Right ventricle myocardium superior (tissue), 1 donor: ENCODE results near the gene AGPAT2. TPM values are rescaled to one million over a fixed set of nuclear protein-coding genes. Genes with fewer than 3 reads are reported as not detected.

Source experiments
- ATAC-seq: fragments of 200-7000 bp; cut with Tn5 transposase; one replicate; pipeline ENCODE4 v1.9.1; 2020; ENCODE audit warnings: mild to moderate bottlenecking; ENCODE audit not compliant: poor library complexity
- DNase-seq: peaks from one replicate; pipeline ENCODE4 v3.0.0-alpha.2; 2020
- intact Hi-C: fragments of 100-400 bp; cut with DNase I; formaldehyde crosslinking; loops from one replicate; pipeline ENCODE4 v1.11.2; 2022
- total RNA-seq: library from RNA; stranded (reverse); fragmentation: NEBNext Ultra II Directional; extraction: Animal tissue kit (Norgen Biotek cat#: 25700); gene quantifications from one replicate; pipeline ENCODE4 v1.2.1, GENCODE V29; 2021
- donor health status: DM: no; HTN: yes; CAD: no; lungs with severe emphysema.

Gene AGPAT2
- total RNA-seq, 1 donor from 2014 or later, result 48.6 TPM

DNA sequence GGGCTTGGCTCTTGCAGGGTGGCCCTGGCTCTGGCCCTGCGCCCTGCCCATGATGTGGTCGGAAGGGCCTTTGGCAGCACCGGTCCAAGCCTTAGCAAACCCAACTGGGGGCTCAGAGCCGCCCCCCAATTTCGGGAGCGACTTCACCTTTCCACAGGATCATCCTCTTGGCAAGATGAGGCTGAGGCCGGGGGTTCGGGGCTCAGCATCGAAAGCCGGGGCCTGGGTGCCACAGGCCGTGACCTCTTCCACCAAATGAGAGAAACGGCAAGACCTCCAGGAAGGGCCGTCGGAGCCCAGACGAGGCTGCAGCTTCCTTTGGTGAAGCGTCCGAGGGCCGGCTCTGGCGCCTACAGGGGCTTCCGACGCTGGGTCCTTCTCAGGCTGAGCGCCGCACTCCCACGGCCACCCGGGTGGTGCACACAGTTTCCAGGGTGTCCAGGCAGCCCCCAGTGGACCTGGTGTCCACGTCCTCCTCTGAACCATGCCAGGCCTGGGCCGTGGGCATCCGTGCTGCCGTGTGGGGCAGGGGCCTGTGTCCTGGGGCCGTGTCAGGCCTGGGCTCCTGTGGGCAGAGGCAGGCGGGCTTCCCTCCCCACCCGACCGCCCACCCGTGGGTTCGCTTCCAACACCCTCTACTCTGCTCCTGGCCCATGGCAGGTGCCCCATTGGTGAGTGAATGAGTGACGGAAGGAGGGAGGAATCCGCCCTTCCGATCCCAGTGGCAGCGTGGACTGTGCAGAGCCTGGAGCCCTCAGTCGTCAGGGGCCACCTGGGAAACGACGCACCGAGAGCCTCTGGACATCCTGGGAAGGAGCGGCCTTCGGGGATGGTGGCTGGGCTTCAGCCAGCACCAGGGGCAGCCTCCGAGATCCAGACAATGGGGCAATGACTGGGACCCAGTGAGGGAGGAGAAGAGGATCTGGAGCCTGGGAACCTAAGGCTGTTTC lies 5.2 kb upstream of the AGPAT2 start:
- intact Hi-C loops, result no loop called here
- DNase-seq (no peak), ATAC-seq (no peak)

- ATAC-seq (no peak), DNase-seq (no peak)
- intact Hi-C loops, result no loop called here
These were observed 4.3 kb upstream of the AGPAT2 start for GRCh38 chr9:136691316-136692184.

DNA sequence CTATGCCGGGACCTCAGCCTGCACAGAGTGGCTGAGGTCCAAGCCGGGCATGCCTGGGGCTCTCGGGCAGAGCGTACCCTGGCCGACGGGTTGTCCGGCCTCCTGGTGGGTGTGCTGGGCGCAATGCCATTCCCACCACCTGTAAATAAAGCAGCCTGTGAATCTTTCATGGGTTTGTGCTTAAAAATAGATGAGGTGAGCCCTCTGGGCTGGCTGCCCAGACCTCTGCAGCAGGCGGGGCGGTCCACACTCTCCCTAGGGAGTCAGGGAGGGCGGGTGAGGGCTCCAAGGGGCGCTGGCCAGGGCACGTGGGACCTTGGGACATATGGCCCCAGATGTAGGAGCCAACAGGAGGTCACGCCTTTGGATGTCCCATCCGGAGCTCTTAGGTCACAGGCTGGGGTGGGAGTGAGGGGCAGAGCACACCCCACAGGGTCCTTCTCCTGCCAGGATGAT lies 3.6 kb upstream of the AGPAT2 start:
- ATAC-seq, result peak; percentile 36
- intact Hi-C loops, result no loop called here
- peak; percentile 82 for DNase-seq

DNA sequence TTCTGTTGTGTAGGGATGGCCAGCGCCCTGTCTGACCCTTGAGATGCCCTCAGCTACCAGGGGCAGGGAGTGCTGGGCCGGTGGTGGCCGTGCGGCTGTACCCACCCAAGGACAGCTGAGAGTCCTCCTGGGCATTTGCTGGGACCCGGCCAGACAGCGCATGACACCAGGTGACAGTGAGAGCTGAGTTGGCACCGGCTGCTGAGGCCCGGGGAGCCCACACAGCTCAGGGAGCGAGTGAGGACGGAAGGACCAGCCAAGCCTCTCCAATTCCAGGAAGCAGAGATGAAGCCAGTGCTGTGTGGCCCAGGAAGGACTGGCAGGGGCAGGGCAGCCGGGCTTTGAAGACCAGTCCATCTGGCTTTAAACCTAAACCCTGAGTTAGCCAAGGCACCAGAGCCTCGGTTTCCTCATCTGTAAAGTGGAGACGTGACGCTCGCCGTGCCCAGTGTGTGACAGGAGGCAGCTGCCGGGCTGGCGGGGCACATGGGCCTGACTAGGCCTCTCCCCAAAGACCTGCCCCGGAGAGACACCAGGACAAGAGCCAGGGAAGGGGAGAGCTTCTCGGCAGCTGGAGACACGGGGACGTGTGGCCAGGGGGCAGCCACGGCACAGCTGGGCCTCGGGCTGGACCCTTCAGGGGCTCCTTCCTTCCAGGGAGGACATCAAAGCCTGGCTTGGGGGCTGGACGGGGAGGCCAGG lies 3.0 kb upstream of the AGPAT2 start:
- intact Hi-C loops, result no loop called here
- DNase-seq, result peak; percentile 88
- peak; percentile 50 for ATAC-seq

- DNase-seq (no peak), ATAC-seq (no peak)
- intact Hi-C loops, result loop anchor here (5.0 kb wide), 1 partner anchor 38 kb away; no protein-coding TSS in a partner anchor
These were observed 1.8 kb upstream of the AGPAT2 start for GRCh38 chr9:136689108-136689460.

- ATAC-seq (no peak), DNase-seq (no peak)
- intact Hi-C loops, result loop anchor here (5.0 kb wide), 1 partner anchor 39 kb away; no protein-coding TSS in a partner anchor
These were observed 1.2 kb upstream of the AGPAT2 start for GRCh38 chr9:136688274-136689107.

DNA sequence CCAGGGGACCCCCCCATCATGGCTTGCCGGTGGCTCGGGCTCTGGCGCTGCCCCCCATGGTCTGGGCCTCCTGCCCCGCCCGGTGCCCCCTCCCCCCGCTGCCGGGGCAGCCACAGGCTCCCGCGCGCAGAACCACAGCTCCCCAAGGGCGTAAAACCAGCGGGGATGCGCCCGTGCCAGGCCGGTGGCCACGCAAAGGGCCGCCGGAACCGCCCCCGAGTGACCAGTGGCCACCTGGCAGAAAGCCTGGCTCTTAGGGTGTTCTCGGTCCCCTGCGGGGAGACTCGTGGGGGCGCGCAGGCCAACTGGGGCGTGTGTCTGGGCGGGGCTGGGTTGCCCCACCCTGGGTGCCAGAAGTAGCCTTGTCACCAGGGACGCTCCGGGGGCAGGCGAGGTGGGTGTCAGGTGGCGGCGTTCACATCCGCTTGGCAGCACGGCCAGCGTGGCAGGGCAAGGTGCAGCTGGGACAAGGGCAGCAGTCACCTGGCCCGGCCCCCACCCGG lies 515 bp upstream of the AGPAT2 start:
- DNase-seq (no peak), ATAC-seq (peak; percentile 0)
- intact Hi-C loops, result loop anchor here (5.0 kb wide), 1 partner anchor 40 kb away; no protein-coding TSS in a partner anchor

DNA sequence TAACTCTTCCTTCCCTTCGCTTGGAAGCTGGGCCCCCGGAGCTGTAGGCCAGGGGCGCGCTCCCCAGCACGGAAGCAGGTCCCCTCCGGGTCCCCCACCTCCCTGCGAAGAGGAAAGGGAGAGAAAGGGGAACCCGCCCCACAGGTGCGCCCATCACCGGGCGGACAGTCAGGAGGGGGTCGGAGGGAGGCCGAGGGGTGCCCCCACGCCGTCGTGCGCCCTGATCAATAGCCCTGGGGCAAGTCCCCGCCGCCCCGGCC lies 793 bp downstream of the AGPAT2 start:
- intact Hi-C loops, result loop anchor here (5.0 kb wide), 1 partner anchor 41 kb away; no protein-coding TSS in a partner anchor
- no peak for DNase-seq
- ATAC-seq, result no peak

DNA sequence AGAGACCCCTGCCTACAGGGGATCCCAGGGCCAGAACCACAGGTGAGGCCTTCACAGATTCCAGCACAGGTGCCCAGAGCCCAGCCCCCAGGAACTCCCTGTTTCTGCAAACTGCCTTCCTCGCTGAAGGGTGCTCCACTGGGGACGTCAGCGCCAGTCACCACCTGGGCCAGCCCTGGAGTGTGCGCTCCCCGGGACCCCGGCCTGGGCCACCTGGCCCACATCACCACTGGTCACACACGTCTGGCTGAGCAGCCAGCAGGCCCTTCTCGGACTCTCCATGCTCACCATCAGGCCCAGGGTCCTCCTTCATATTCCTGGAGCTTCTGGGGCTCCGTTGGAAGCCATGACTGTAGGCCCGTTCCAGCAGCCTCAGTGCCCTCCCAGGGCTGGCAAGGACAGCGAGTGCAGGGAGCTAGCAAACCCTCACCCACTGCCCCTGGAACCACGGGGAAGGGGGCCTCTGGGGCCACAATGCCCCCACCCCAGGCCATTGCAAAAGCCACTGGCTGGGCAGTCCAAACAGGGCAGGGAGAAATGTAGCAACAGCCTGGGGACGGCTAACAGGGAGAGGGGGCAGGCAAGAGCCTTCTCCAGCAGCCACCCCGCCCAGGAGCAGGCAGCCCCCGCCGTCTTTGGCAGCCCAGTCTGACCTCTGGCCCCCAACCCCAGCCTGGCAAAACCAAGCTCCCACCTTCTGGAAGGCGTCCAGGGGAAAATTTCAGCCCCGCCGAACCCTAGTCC lies 1.3 kb downstream of the AGPAT2 start:
- intact Hi-C loops, result loop anchor here (5.0 kb wide), 1 partner anchor 41 kb away; no protein-coding TSS in a partner anchor

GRCh38 chr9:136685216-136685615 lies 2.0 kb downstream of the AGPAT2 start:
- DNase-seq (no peak), ATAC-seq (no peak)
- intact Hi-C loops, result loop anchor here (5.0 kb wide), 1 partner anchor 42 kb away; no protein-coding TSS in a partner anchor

More for the DNA sequence above, 1.3 kb downstream of the AGPAT2 start:
- peak; percentile 4 for ATAC-seq
- DNase-seq, result no peak

DNA sequence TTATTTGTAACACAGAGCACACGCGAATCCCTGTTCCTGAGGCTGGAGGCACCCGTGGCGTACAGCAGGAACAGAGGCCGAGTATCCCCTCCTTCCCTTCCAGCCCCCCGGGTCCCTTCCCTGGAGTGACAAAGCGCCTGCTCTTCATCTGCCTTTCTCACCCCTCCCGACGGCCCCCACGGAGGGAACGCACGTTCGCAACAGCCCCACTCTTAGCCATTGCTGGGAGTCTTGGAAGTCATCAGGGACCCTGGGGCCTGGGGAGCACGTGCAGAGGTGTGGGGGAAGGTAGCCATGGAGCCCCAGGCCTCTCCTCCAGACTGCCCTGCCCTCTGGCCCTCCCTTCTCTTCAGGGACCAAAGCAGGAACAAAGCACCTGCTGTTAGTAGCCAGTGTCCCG lies 2.5 kb downstream of the AGPAT2 start:
- intact Hi-C loops, result loop anchor here (5.0 kb wide), 1 partner anchor 43 kb away; no protein-coding TSS in a partner anchor
- ATAC-seq (no peak), DNase-seq (no peak)

DNA sequence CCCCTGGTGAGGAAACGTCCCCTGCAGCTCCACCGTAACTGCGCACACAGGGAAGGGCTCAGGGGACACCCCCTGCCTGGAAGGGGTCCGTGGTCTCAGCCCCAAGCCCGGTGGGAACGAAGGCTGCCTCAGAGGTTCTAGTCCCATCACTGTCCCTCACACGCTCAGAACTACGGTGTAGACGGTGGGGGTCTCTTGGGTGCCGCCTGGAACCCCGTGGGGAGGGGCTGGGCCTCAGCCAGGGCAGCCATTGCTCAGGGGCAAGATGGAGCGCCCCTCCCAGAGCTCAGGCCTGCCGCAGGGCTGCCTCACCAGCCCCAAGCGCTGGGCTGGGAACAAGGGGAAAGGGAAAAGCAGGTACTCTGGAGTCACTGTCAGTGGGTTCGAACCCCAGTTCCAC lies 2.9 kb downstream of the AGPAT2 start:
- DNase-seq (no peak), ATAC-seq (no peak)
- intact Hi-C loops, result no loop called here

- ATAC-seq (no peak), DNase-seq (no peak)
- intact Hi-C loops, result no loop called here
These were observed 3.5 kb downstream of the AGPAT2 start for GRCh38 chr9:136683755-136684154.

DNA sequence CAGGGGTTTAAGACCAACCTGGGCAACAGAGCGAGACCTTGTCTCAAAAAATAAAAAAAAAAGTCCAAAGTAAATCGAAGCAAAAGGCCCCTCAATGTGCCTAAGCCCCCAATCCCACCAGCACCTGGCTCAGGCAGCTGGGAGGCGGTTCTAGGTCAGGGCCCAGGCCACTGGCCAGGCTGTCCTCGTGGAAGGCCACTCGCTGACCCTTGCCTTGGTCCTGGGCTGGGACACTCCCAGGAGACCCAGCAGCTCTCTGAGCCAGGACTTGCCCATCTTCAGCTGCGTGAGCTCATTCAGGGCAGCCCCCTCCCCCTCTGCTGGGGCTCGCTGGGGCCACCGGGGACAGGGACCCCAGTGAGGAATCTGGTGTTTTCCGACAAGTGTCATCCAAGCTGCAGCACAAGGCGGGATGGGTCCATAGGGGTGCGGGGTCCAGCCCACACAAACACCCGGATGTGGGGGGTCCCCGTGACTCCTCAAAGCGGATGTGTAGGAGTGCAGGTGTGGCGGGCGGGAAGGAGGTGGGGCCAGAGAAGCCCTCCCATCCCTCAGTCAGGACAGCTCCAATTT lies 4.0 kb downstream of the AGPAT2 start:
- DNase-seq, result no peak
- ATAC-seq, result no peak
- intact Hi-C loops, result no loop called here

- ATAC-seq (no peak), DNase-seq (no peak)
- intact Hi-C loops, result no loop called here
These were observed 4.5 kb downstream of the AGPAT2 start for GRCh38 chr9:136682710-136683109.

DNA sequence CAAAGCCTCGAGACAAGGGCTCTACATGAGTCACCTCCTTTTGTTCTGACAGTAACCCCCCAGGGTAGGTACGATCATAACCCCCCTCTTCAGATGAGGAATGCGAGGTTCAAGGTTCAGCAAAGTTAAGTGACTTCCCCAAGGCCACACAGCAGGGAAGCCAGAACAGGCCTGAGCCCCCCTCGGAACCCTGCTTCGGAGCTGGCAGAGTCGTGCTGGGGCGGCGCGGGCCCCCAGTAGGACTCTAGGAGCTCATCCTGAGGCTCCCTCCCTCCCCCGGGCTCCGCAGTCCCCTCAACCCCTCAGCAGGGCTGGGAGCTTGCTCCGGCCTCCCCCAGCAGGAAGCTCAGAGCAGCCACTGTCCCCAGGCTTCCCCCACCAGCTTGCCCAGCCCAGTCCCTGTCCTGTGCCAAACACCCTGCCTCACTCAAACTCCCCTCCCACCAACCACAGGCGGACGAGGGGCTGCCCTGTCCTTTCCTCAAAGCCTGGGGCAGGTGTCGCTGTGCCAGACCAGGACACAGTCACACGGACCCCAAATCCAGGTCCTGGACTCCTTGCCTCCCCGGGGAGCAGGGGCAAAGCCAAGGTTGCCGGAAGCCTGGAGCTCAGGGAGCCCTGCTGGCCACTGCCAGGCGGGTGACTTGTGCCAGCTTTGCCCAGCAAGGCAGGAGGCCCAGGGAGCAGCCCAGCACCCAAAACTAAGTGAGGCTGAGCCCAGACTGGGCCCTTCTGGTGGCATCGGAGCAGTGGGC lies 5.1 kb downstream of the AGPAT2 start:
- DNase-seq (no peak), ATAC-seq (no peak)
- intact Hi-C loops, result no loop called here
